Suprapubic skin (tissue), 4 donors: ENCODE data around the gene HDAC7.

Source experiments
- EP300 ChIP-seq: sonication (generic); formaldehyde crosslinking; IDR thresholded peaks from one replicate; pipeline ENCODE4 v1.6.1; 2017; ENCODE audit warnings: antibody characterized with exemption
- POLR2A ChIP-seq, 2 donors: fragments of 450-650 bp; IDR thresholded peaks; one replicate each; pipeline ENCODE4 v1.6.1; 2017; ENCODE audit warnings: antibody characterized with exemption in 2 of 2, mild to moderate bottlenecking in 2 of 2, moderate library complexity in 2 of 2
- POLR2AphosphoS5 ChIP-seq, 3 donors: sonication (generic); formaldehyde crosslinking; IDR thresholded peaks; one replicate each; pipeline ENCODE4 v1.6.1; 2017; ENCODE audit warnings: antibody characterized with exemption in 3 of 3
- TF ChIP-seq, protein P1 (sequence below), 2 donors: fragments of 200-600 bp in 1 of 2; fragments of 450-650 bp in 1 of 2; sonication (generic) in 1 of 2; IDR thresholded peaks; one replicate each; pipeline ENCODE4 v1.5.1; 2016 to 2019; ENCODE audit warnings: antibody characterized with exemption in 2 of 2, mild to moderate bottlenecking in 1 of 2, moderate library complexity in 1 of 2

- TF ChIP-seq, protein P1, sequence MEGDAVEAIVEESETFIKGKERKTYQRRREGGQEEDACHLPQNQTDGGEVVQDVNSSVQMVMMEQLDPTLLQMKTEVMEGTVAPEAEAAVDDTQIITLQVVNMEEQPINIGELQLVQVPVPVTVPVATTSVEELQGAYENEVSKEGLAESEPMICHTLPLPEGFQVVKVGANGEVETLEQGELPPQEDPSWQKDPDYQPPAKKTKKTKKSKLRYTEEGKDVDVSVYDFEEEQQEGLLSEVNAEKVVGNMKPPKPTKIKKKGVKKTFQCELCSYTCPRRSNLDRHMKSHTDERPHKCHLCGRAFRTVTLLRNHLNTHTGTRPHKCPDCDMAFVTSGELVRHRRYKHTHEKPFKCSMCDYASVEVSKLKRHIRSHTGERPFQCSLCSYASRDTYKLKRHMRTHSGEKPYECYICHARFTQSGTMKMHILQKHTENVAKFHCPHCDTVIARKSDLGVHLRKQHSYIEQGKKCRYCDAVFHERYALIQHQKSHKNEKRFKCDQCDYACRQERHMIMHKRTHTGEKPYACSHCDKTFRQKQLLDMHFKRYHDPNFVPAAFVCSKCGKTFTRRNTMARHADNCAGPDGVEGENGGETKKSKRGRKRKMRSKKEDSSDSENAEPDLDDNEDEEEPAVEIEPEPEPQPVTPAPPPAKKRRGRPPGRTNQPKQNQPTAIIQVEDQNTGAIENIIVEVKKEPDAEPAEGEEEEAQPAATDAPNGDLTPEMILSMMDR (IDR thresholded peaks at IDR 0.05) = peak in 1 of 2 donors; percentile 52
- TF ChIP-seq EP300 (no peak), POLR2A (IDR thresholded peaks at IDR 0.05) (no peak), POLR2AphosphoS5 (IDR thresholded peaks at IDR 0.05) (no peak)
These were observed 52.4 kb downstream of the HDAC7 start for GRCh38 chr12:47767216-47767724.
